Loucy (cell line): ENCODE measurements around the gene INAFM2.

Source experiments
- H2AFZ ChIP-seq: fragments of 200-600 bp; sonication (generic); 2 replicates; pipeline ENCODE4 v1.6.0; 2016; ENCODE audit warnings: antibody characterized with exemption, mild to moderate bottlenecking, low read length, moderate library complexity
- H3F3A ChIP-seq: fragments of 200-600 bp; 2 replicates; pipeline ENCODE4 v1.6.0; 2016; ENCODE audit warnings: antibody characterized with exemption, low read depth, mild to moderate bottlenecking
- H3K27me3 ChIP-seq: fragments of 200-600 bp; sonication (generic); 2 replicates; pipeline ENCODE4 v1.6.1; 2014; ENCODE audit warnings: low read length, mild to moderate bottlenecking; ENCODE audit not compliant: insufficient read depth, poor library complexity, severe bottlenecking
- H3K36me3 ChIP-seq: fragments of 200-600 bp; sonication (generic); 2 replicates; pipeline ENCODE4 v1.6.1; 2016; ENCODE audit warnings: low read length; ENCODE audit not compliant: insufficient read depth
- H3K4me1 ChIP-seq: fragments of 200-600 bp; sonication (generic); 2 replicates; pipeline ENCODE4 v1.5.1; 2014; ENCODE audit warnings: low read length, mild to moderate bottlenecking; ENCODE audit not compliant: insufficient read depth, poor library complexity, severe bottlenecking
- H3K4me2 ChIP-seq: fragments of 200-600 bp; sonication (generic); 2 replicates; pipeline ENCODE4 v1.6.0; 2014; ENCODE audit warnings: antibody characterized with exemption, low read length, low read depth, mild to moderate bottlenecking; ENCODE audit not compliant: poor library complexity, severe bottlenecking
- H3K4me3 ChIP-seq: fragments of 200-600 bp; sonication (generic); 2 replicates; pipeline ENCODE4 v1.5.1; 2014; ENCODE audit warnings: low read length, mild to moderate bottlenecking, mixed read lengths; ENCODE audit not compliant: poor library complexity, severe bottlenecking
- H3K79me2 ChIP-seq: fragments of 200-600 bp; sonication (generic); 2 replicates; pipeline ENCODE4 v1.6.1; 2014; ENCODE audit warnings: low read length; ENCODE audit not compliant: insufficient read depth
- H3K9ac ChIP-seq: fragments of 200-600 bp; sonication (generic); 2 replicates; pipeline ENCODE4 v1.6.0; 2014; ENCODE audit warnings: mild to moderate bottlenecking, low read depth, low read length, moderate library complexity; ENCODE audit not compliant: poor library complexity, severe bottlenecking
- H3K9me2 ChIP-seq: fragments of 200-600 bp; sonication (generic); replicated peaks from 2 replicates; pipeline ENCODE4 v1.6.1; 2016; ENCODE audit warnings: low read depth, low read length, mixed read lengths
- H3K9me3 ChIP-seq: fragments of 200-600 bp; sonication (generic); 2 replicates; pipeline ENCODE4 v1.6.1; 2014; ENCODE audit warnings: mild to moderate bottlenecking, antibody characterized with exemption, low read length, low read depth; ENCODE audit not compliant: insufficient read depth
- H4K20me1 ChIP-seq: fragments of 200-600 bp; sonication (generic); 2 replicates; pipeline ENCODE4 v1.6.0; 2014; ENCODE audit warnings: antibody characterized with exemption, low read length, mild to moderate bottlenecking; ENCODE audit not compliant: insufficient read depth, poor library complexity, severe bottlenecking
- EZH2phosphoT487 ChIP-seq: fragments of 200-600 bp; IDR thresholded peaks from 2 replicates; pipeline ENCODE4 v1.6.1; 2018; ENCODE audit warnings: antibody characterized with exemption, mild to moderate bottlenecking, moderate library complexity, borderline replicate concordance
- TF ChIP-seq, protein P1 (sequence below): fragments of 200-600 bp; sonication (generic); conservative IDR thresholded peaks from 2 replicates; pipeline ENCODE4 v1.5.1; 2014; ENCODE audit warnings: mild to moderate bottlenecking, antibody characterized with exemption, low read length

INAFM2 gene

DNA sequence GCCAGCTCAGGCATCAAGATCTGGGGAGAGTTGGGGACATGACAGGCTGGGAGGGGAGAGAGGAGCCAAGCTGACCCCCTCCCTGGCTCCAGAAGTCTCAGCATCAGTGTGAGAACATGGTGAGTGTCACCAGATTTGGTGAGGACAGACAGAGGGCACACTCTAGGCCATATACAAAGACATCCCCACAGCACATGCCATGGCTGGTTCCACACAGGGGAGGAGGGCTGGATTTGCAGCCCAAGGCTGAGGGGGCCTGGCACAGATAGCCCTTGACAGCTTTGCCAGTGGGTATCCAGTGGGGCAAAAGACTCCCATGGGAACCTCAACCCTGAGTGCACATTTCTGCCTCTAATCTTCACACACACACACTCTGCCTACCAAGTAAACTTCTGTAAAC is 30.5 kb upstream of the INAFM2 start:
- no peak overlapping the region for H3K9ac ChIP-seq
- no peak overlapping the region for H3K4me2 ChIP-seq
- no peaks in the 10 kb centered on the region for H3F3A ChIP-seq
- no peaks in the 10 kb centered on the region for H4K20me1 ChIP-seq
- H2AFZ ChIP-seq = no peak overlapping the region
- no peaks in the 10 kb centered on the region for H3K9me2 ChIP-seq
- H3K9me3 ChIP-seq = no peaks in the 10 kb centered on the region
- H3K36me3 ChIP-seq = no peaks in the 10 kb centered on the region; the same call in 1 of the 2 replicates
- H3K4me1 ChIP-seq = peaks cover 4% of the 10 kb centered on the region
- no peak overlapping the region for H3K4me3 ChIP-seq
- H3K79me2 ChIP-seq = no peaks in the 10 kb centered on the region
- no peaks in the 10 kb centered on the region for H3K27me3 ChIP-seq
- TF ChIP-seq, protein P1, sequence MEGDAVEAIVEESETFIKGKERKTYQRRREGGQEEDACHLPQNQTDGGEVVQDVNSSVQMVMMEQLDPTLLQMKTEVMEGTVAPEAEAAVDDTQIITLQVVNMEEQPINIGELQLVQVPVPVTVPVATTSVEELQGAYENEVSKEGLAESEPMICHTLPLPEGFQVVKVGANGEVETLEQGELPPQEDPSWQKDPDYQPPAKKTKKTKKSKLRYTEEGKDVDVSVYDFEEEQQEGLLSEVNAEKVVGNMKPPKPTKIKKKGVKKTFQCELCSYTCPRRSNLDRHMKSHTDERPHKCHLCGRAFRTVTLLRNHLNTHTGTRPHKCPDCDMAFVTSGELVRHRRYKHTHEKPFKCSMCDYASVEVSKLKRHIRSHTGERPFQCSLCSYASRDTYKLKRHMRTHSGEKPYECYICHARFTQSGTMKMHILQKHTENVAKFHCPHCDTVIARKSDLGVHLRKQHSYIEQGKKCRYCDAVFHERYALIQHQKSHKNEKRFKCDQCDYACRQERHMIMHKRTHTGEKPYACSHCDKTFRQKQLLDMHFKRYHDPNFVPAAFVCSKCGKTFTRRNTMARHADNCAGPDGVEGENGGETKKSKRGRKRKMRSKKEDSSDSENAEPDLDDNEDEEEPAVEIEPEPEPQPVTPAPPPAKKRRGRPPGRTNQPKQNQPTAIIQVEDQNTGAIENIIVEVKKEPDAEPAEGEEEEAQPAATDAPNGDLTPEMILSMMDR = no peak
- no peak for TF ChIP-seq EZH2phosphoT487

DNA sequence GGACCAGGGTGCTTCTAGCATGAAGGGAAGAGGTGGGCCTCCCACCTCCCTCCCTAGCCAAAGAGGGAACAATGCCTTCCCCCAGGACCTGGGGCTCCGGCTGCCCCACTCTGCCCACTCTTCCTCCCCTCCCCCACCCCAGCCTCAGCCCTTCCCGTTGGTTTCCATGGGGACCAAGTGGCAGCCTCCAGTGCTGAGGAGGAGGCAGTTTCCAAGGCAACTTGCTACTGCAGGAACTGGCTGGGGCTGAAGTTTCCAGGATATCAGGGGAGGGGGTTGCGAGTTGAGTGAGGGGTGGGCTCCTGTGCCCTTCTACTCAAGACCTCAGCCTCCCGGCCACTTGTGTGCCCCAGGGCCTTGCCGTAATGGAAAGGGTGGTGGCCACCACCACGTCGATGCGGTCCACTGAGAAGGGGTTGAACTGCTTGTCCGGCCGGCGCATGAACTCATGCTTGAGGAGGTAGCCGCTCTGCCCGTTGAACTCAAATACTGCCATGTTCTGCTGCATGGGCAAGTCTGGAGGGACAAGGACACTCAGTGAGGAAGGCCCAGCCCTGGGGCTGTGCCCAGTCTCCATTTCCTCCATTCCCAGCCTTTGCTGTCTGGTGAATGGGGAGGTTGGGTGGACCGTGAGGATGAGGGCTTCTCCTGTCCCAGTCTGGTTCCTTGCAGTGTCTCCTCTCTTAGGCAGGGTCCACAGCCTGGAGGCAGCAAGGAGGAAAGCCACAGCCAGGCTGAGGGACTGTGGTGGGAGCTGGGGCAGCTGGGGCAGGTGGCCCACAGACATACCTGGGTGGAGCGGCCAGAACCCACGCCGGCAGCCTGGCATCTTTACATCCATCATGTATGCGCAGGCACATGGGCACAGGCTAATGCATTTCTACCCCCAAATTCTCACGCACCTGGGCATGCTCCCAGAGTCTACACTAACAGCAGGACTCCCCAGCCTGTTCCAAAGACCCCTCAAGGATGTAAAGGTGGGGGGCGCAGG is 29.3 kb upstream of the INAFM2 start:
- no peak overlapping the region for H2AFZ ChIP-seq
- H3K79me2 ChIP-seq = no peaks in the 10 kb centered on the region
- peaks cover 6% of the 10 kb centered on the region; the same call in 1 of the 2 replicates for H3K36me3 ChIP-seq
- H4K20me1 ChIP-seq = no peaks in the 10 kb centered on the region
- no peak overlapping the region for H3K9ac ChIP-seq
- H3K4me2 ChIP-seq = no peak overlapping the region
- H3K9me2 ChIP-seq = no peaks in the 10 kb centered on the region
- no peak overlapping the region for H3K4me3 ChIP-seq
- H3K9me3 ChIP-seq = no peaks in the 10 kb centered on the region
- H3F3A ChIP-seq = no peaks in the 10 kb centered on the region
- H3K4me1 ChIP-seq = peaks cover 4% of the 10 kb centered on the region
- TF ChIP-seq, protein P1 = no peak
- TF ChIP-seq EZH2phosphoT487 = no peak
- no peaks in the 10 kb centered on the region for H3K27me3 ChIP-seq

DNA sequence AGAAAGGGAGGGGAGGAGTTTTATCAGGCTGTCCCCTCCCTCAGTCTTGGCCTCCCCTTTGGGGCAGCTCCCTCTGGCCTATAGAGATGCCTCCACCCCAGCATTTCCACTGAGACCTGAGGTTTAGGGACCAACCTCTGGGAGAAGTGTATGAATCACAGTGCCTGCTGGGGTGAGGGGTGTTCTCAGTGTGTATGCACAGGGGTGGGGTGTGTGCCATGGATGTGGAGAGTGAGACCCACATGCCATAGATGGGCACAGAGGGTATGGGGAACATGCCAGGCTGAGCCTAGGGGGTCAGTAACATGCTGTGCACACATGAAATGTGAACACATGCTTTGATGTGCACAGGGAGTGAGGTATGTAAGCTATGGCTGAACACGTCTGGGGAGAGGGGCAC is 28.2 kb upstream of the INAFM2 start:
- no peak overlapping the region for H3K4me3 ChIP-seq
- peaks cover 2% of the 10 kb centered on the region; the same call in 1 of the 2 replicates for H3K9me3 ChIP-seq
- H4K20me1 ChIP-seq = no peaks in the 10 kb centered on the region
- no peak overlapping the region for H3K4me2 ChIP-seq
- no peak overlapping the region for H3K9ac ChIP-seq
- H3K27me3 ChIP-seq = no peaks in the 10 kb centered on the region
- TF ChIP-seq EZH2phosphoT487 = no peak
- TF ChIP-seq, protein P1 = no peak
- no peaks in the 10 kb centered on the region for H3F3A ChIP-seq
- no peak overlapping the region for H2AFZ ChIP-seq
- H3K79me2 ChIP-seq = no peaks in the 10 kb centered on the region
- no peaks in the 10 kb centered on the region for H3K9me2 ChIP-seq
- peaks cover 4% of the 10 kb centered on the region for H3K4me1 ChIP-seq
- H3K36me3 ChIP-seq = peaks cover 8% of the 10 kb centered on the region; the same call in 1 of the 2 replicates
